Epithelial cell of esophagus (primary cell): ENCODE results near the gene ASTN2.

Source experiments
- DNase-seq: peaks from one replicate; pipeline ENCODE4 v3.0.0; 2010; ENCODE audit warnings: low read depth
- H3K4me3 ChIP-seq: 2 replicates; pipeline ENCODE4 v1.5.1; 2011; ENCODE audit warnings: mild to moderate bottlenecking, low read length, control low read depth
- TF ChIP-seq, protein P1 (sequence below): IDR thresholded peaks from 2 replicates; pipeline ENCODE4 v1.5.1; 2011; ENCODE audit warnings: low read depth, mild to moderate bottlenecking, low read length, control low read depth, inconsistent platforms; ENCODE audit not compliant: insufficient read depth; ENCODE audit errors: missing control alignments

The ASTN2 gene

DNA sequence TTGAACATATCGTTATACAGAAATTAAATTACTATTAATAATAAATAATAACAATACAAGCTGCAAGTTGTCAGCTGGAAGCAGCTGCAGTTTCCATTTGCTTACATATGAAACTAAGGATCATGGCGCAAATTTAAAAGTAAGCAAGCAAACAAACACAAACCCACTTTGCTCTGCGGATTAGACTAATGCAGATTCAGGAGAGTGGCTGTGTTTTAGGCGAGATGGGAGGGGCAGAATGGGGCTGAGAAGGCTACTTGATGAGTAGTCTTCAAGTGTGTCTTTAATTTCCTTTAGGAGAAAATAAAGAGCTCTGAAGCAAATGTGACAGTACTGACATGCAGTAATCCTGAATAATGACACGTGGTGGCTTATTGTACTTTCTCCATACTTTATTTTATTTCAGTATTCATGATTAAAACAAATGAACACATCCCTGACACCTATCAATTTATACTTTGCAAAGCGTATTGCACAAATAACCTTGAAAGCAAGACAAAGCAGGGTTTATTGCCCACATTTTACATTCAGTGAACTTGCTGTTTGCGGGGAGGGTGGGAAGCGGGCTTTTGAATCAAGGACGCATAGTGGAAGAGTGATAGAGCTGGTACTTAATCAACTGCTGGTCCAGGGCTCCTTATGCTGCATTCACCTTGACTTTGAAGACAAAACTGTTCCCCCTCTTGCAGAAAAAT lies 949.1 kb downstream of the ASTN2 start:
- no peak overlapping the region for H3K4me3 ChIP-seq
- DNase-seq: no peak
- TF ChIP-seq, protein P1, sequence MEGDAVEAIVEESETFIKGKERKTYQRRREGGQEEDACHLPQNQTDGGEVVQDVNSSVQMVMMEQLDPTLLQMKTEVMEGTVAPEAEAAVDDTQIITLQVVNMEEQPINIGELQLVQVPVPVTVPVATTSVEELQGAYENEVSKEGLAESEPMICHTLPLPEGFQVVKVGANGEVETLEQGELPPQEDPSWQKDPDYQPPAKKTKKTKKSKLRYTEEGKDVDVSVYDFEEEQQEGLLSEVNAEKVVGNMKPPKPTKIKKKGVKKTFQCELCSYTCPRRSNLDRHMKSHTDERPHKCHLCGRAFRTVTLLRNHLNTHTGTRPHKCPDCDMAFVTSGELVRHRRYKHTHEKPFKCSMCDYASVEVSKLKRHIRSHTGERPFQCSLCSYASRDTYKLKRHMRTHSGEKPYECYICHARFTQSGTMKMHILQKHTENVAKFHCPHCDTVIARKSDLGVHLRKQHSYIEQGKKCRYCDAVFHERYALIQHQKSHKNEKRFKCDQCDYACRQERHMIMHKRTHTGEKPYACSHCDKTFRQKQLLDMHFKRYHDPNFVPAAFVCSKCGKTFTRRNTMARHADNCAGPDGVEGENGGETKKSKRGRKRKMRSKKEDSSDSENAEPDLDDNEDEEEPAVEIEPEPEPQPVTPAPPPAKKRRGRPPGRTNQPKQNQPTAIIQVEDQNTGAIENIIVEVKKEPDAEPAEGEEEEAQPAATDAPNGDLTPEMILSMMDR: no peak

DNA sequence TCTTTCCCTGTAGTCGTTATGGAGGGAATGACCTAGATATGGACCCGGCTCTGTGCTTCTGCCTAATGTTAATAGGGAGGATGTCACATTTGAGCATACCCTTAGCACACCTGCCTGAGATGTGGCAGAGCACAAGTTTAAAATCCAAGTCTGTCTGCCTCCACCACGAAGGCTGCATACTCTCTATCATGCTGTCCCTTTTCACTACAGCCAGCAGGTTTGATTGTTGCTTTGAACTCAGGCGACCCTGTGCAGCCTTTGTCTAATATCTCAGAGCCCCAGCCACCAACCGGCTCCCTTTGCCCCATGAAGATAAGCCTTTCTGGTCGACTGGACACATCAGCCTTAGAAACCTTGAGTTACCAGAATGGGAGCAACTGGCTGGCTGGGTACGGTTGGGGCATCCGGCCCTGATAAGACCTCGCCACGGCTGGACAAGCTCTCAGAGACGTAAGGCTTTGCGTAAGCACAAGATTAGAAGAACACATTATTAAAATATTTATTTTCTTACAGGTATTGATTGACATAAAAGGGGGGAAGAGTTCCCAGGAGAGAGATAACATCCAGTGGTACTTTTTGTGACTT lies 949.8 kb downstream of the ASTN2 start:
- TF ChIP-seq, protein P1: no peak
- DNase-seq: no peak

GRCh38 chr9:116464423-116464822 lies 950.4 kb downstream of the ASTN2 start:
- TF ChIP-seq, protein P1: no peak
- H3K4me3 ChIP-seq: no peak overlapping the region
- no peak for DNase-seq

More for the DNA sequence above, 949.8 kb downstream of the ASTN2 start:
- H3K4me3 ChIP-seq: no peak overlapping the region

GRCh38 chr9:116461632-116462031 lies 953.2 kb downstream of the ASTN2 start:
- DNase-seq: no peak
- no peak overlapping the region for H3K4me3 ChIP-seq
- TF ChIP-seq, protein P1: no peak

- no peak overlapping the region for H3K4me3 ChIP-seq
- no peak for DNase-seq
- TF ChIP-seq, protein P1: no peak
Measured at GRCh38 chr9:116460026-116460425, 954.8 kb downstream of the ASTN2 start.

DNA sequence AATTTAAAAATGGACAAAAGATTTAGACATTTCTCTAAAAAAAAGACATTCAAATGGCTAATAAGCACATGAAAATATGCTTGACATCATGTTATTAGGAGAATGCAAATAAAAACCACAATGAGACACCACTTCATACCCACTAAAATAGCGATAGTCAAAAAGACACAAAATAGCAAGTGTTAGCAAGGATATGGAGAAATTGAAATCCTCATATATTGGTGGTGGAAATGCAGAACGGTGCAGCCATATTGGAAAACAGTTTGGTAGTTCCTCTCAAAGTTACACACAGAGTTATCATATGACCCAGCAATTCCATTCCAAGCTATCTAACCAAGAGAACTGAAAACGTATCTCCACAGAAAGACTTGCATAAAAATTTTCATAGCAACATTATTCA lies 955.3 kb downstream of the ASTN2 start:
- no peak for DNase-seq
- TF ChIP-seq, protein P1: no peak
- no peak overlapping the region for H3K4me3 ChIP-seq
